Endothelial cell of umbilical vein (primary cell): ENCODE data around the gene MARK2.

Source experiments
- CTCF ChIP-seq, 2 donors: IDR thresholded peaks; 1 replicate in 1 of 2; 2 replicates in 1 of 2; pipeline ENCODE4 v1.5.1; 2011; ENCODE audit warnings: low read length in 2 of 2, mild to moderate bottlenecking in 2 of 2, moderate library complexity in 2 of 2, control low read depth in 1 of 2, inconsistent platforms in 1 of 2, low read depth in 1 of 2; ENCODE audit not compliant: insufficient read depth in 1 of 2; ENCODE audit errors: extremely low read depth in 1 of 2
- FOS ChIP-seq: IDR thresholded peaks from 2 replicates; pipeline ENCODE4 v1.6.1; 2011; ENCODE audit warnings: mild to moderate bottlenecking, low read length, moderate library complexity, borderline replicate concordance; ENCODE audit not compliant: insufficient read depth
- GATA2 ChIP-seq: IDR thresholded peaks from 2 replicates; pipeline ENCODE4 v1.7.0; 2011; ENCODE audit warnings: low read depth, mild to moderate bottlenecking, moderate library complexity, mixed read lengths, low read length; ENCODE audit not compliant: insufficient read length, insufficient read depth
- MAX ChIP-seq: IDR thresholded peaks from 2 replicates; pipeline ENCODE4 v1.6.1; 2011; ENCODE audit not compliant: insufficient read depth, insufficient read length
- MYC ChIP-seq: IDR thresholded peaks from one replicate; pipeline ENCODE4 v1.6.1; 2011; ENCODE audit warnings: mild to moderate bottlenecking, low read depth, low read length
- POLR2A ChIP-seq: IDR thresholded peaks from 2 replicates; pipeline ENCODE4 v1.6.1; 2012; ENCODE audit warnings: low read depth, mild to moderate bottlenecking, control low read depth, low read length
- POLR2AphosphoS5 ChIP-seq: IDR thresholded peaks from 2 replicates; pipeline ENCODE4 v1.6.1; 2012; ENCODE audit warnings: low read depth, mild to moderate bottlenecking, control low read depth, low read length, moderate library complexity; ENCODE audit not compliant: insufficient read depth

GRCh38 chr11:63872800-63873197 lies 33.9 kb downstream of the MARK2 start:
- no peak for TF ChIP-seq CTCF (IDR thresholded peaks at IDR 0.05; ENCODE audit: extremely low read depth in 1 of 2, insufficient read depth in 1 of 2, low read depth in 1 of 2, low read length in 2 of 2)
- no peak for TF ChIP-seq FOS
- TF ChIP-seq POLR2AphosphoS5 = no peak
- no peak for TF ChIP-seq GATA2
- no peak for TF ChIP-seq MAX
- no peak for TF ChIP-seq POLR2A
- TF ChIP-seq MYC = no peak
